ENCODE data around the gene LGI4. TPM values are rescaled to one million over a fixed set of nuclear protein-coding genes. Genes with fewer than 3 reads are reported as not detected.

The LGI4 gene
- total and polyA plus RNA-seq, 4 experiments from 2014 or later = 0.72 to 0.81 TPM; not detected in 2

GRCh38 chr19:35088131-35088913 is 46.5 kb downstream of the LGI4 start:
- Histone ChIP-seq H3K27ac (ENCODE audit: low read depth, low read length) (no peak overlapping the region), H3K36me3 (ENCODE audit: insufficient read depth, low read length) (no peaks in the 10 kb centered on the region), H3K27me3 (ENCODE audit: insufficient read depth, low read length) (no peaks in the 10 kb centered on the region), H3K4me1 (ENCODE audit: insufficient read depth, low read length) (peaks cover 18% of the 10 kb centered on the region), H3K4me3 (ENCODE audit: low read length in 2 of 2) (no peak overlapping the region), H3K9me3 (ENCODE audit: control insufficient read depth in 1 of 2, low read length in 2 of 2) (no peaks in the 10 kb centered on the region)
- ChIA-PET CTCF (ENCODE audit: partially characterized antibody) (interaction anchor here (2.5 kb wide), 1 partner anchor 44 kb away, joined by 9 read pairs; no protein-coding TSS in a partner anchor), POLR2A (ENCODE audit: partially characterized antibody) (no interaction called here)
- no peaks in the 10 kb centered on the region for H3K36me3 Mint-ChIP-seq
- no peaks in the 10 kb centered on the region for H3K9me3 Mint-ChIP-seq
- H3K4me3 Mint-ChIP-seq = no peak overlapping the region
- intact Hi-C loops (cut with micrococcal nuclease) = no loop called here
- peaks cover 5 to 15% (median 7%) of the 10 kb centered on the region in 4 donors for H3K4me1 Mint-ChIP-seq
- DNase-seq = no peak
- H3K27me3 Mint-ChIP-seq = peaks cover 6 to 8% of the 10 kb centered on the region in 2 donors
- peak overlapping the region in 1 of 7 donors; percentile 53 for H3K27ac Mint-ChIP-seq

GRCh38 chr19:35087393-35087792 is 47.5 kb downstream of the LGI4 start:
- Histone ChIP-seq H3K27ac (ENCODE audit: low read depth, low read length) (no peak overlapping the region), H3K4me3 (ENCODE audit: low read length in 2 of 2) (no peak overlapping the region), H3K36me3 (ENCODE audit: insufficient read depth, low read length) (no peaks in the 10 kb centered on the region), H3K4me1 (ENCODE audit: insufficient read depth, low read length) (peaks cover 18% of the 10 kb centered on the region), H3K9me3 (ENCODE audit: control insufficient read depth in 1 of 2, low read length in 2 of 2) (no peaks in the 10 kb centered on the region), H3K27me3 (ENCODE audit: insufficient read depth, low read length) (no peaks in the 10 kb centered on the region)
- intact Hi-C loops (cut with micrococcal nuclease) = no loop called here
- Mint-ChIP-seq H3K36me3 (no peaks in the 10 kb centered on the region), H3K27me3 (peaks cover 6 to 8% of the 10 kb centered on the region in 2 donors), H3K27ac (no peak overlapping the region), H3K9me3 (no peaks in the 10 kb centered on the region), H3K4me1 (peaks cover 5 to 15% (median 7%) of the 10 kb centered on the region in 4 donors), H3K4me3 (no peak overlapping the region)
- ChIA-PET POLR2A (ENCODE audit: partially characterized antibody) (interaction anchor here (0.6 kb wide), 1 partner anchor 582 kb away, joined by 3 read pairs; no protein-coding TSS in a partner anchor), CTCF (ENCODE audit: partially characterized antibody) (interaction anchor here (0.7 to 2.5 kb wide), 3 partner anchors 20 to 43 kb away, joined by 3 to 9 read pairs (median 5); no protein-coding TSS in a partner anchor)
- DNase-seq = no peak

- Histone ChIP-seq H3K36me3 (ENCODE audit: insufficient read depth, low read length) (no peaks in the 10 kb centered on the region), H3K27me3 (ENCODE audit: insufficient read depth, low read length) (no peaks in the 10 kb centered on the region), H3K4me3 (ENCODE audit: low read length in 2 of 2) (no peak overlapping the region), H3K9me3 (ENCODE audit: control insufficient read depth in 1 of 2, low read length in 2 of 2) (no peaks in the 10 kb centered on the region), H3K4me1 (ENCODE audit: insufficient read depth, low read length) (peaks cover 18% of the 10 kb centered on the region), H3K27ac (ENCODE audit: low read depth, low read length) (no peak overlapping the region)
- POLR2A ChIA-PET (ENCODE audit: partially characterized antibody) = interaction anchor here (0.6 kb wide), 1 partner anchor 583 kb away, joined by 3 read pairs; no protein-coding TSS in a partner anchor
- intact Hi-C loops (cut with micrococcal nuclease) = no loop called here
- Mint-ChIP-seq H3K27me3 (peaks cover 6 to 8% of the 10 kb centered on the region in 2 donors), H3K4me3 (no peak overlapping the region), H3K27ac (peak overlapping the region in 1 of 7 donors; percentile 57), H3K9me3 (no peaks in the 10 kb centered on the region), H3K4me1 (peaks cover 5 to 15% (median 7%) of the 10 kb centered on the region in 4 donors), H3K36me3 (no peaks in the 10 kb centered on the region)
- no peak for DNase-seq
- CTCF ChIA-PET (ENCODE audit: partially characterized antibody) = interaction anchor here (0.7 to 2.5 kb wide), 4 partner anchors 19 to 42 kb away, joined by 3 to 9 read pairs (median 6); no protein-coding TSS in a partner anchor
These were observed 48.4 kb downstream of the LGI4 start for GRCh38 chr19:35086455-35086854.

- no peak overlapping the region for H3K4me3 ChIP-seq (ENCODE audit: low read length in 2 of 2)
- Mint-ChIP-seq H3K27me3 (peaks cover 6 to 8% of the 10 kb centered on the region in 2 donors), H3K4me1 (peaks cover 5 to 15% (median 7%) of the 10 kb centered on the region in 4 donors), H3K9me3 (no peaks in the 10 kb centered on the region), H3K36me3 (no peaks in the 10 kb centered on the region), H3K4me3 (peak overlapping the region in 1 of 8 donors; percentile 33), H3K27ac (peak overlapping the region in 3 of 7 donors; percentile 30 to 85 (median 70))
- no peak overlapping the region for H3K27ac ChIP-seq (ENCODE audit: low read depth, low read length)
- ChIA-PET CTCF (ENCODE audit: partially characterized antibody) (interaction anchor here (0.8 to 2.5 kb wide), 3 partner anchors 20 to 71 kb away, joined by 3 to 9 read pairs (median 6); no protein-coding TSS in a partner anchor), POLR2A (ENCODE audit: partially characterized antibody) (no interaction called here)
- H3K36me3 ChIP-seq (ENCODE audit: insufficient read depth, low read length) = no peaks in the 10 kb centered on the region
- DNase-seq = no peak
- intact Hi-C loops (cut with micrococcal nuclease) = no loop called here
- no peaks in the 10 kb centered on the region for H3K9me3 ChIP-seq (ENCODE audit: control insufficient read depth in 1 of 2, low read length in 2 of 2)
- H3K4me1 ChIP-seq (ENCODE audit: insufficient read depth, low read length) = peaks cover 18% of the 10 kb centered on the region
- H3K27me3 ChIP-seq (ENCODE audit: insufficient read depth, low read length) = no peaks in the 10 kb centered on the region
These were observed 48.9 kb downstream of the LGI4 start for GRCh38 chr19:35085947-35086346.

GRCh38 chr19:35084509-35084762 is 50.4 kb downstream of the LGI4 start:
- peaks cover 0 to 2% of the 10 kb centered on the region in 2 donors for H3K27me3 Mint-ChIP-seq
- Histone ChIP-seq H3K9me3 (ENCODE audit: control insufficient read depth in 1 of 2, low read length in 2 of 2) (no peaks in the 10 kb centered on the region), H3K4me1 (ENCODE audit: insufficient read depth, low read length) (peaks cover 11% of the 10 kb centered on the region), H3K27me3 (ENCODE audit: insufficient read depth, low read length) (no peaks in the 10 kb centered on the region), H3K27ac (ENCODE audit: low read depth, low read length) (no peak overlapping the region), H3K4me3 (ENCODE audit: low read length in 2 of 2) (no peak overlapping the region), H3K36me3 (ENCODE audit: insufficient read depth, low read length) (no peaks in the 10 kb centered on the region)
- DNase-seq = no peak
- CTCF ChIA-PET (ENCODE audit: partially characterized antibody) = interaction anchor here (1.9 kb wide), 1 partner anchor 18 kb away, joined by 6 read pairs; no protein-coding TSS in a partner anchor
- no peak overlapping the region for H3K27ac Mint-ChIP-seq
- H3K4me3 Mint-ChIP-seq = no peak overlapping the region
- intact Hi-C loops (cut with micrococcal nuclease) = no loop called here
- POLR2A ChIA-PET (ENCODE audit: partially characterized antibody) = no interaction called here
- H3K4me1 Mint-ChIP-seq = peaks cover 3 to 9% (median 6%) of the 10 kb centered on the region in 4 donors
- H3K9me3 Mint-ChIP-seq = no peaks in the 10 kb centered on the region
- H3K36me3 Mint-ChIP-seq = no peaks in the 10 kb centered on the region

- no peaks in the 10 kb centered on the region for H3K9me3 Mint-ChIP-seq
- POLR2A ChIA-PET (ENCODE audit: partially characterized antibody) = no interaction called here
- intact Hi-C loops (cut with micrococcal nuclease) = no loop called here
- Histone ChIP-seq H3K36me3 (ENCODE audit: insufficient read depth, low read length) (no peaks in the 10 kb centered on the region), H3K4me3 (ENCODE audit: low read length in 2 of 2) (no peak overlapping the region), H3K4me1 (ENCODE audit: insufficient read depth, low read length) (peaks cover 11% of the 10 kb centered on the region), H3K9me3 (ENCODE audit: control insufficient read depth in 1 of 2, low read length in 2 of 2) (no peaks in the 10 kb centered on the region), H3K27me3 (ENCODE audit: insufficient read depth, low read length) (no peaks in the 10 kb centered on the region), H3K27ac (ENCODE audit: low read depth, low read length) (no peak overlapping the region)
- DNase-seq = no peak
- H3K4me1 Mint-ChIP-seq = peaks cover 3 to 9% (median 6%) of the 10 kb centered on the region in 4 donors
- no peaks in the 10 kb centered on the region for H3K36me3 Mint-ChIP-seq
- H3K27ac Mint-ChIP-seq = no peak overlapping the region
- H3K4me3 Mint-ChIP-seq = no peak overlapping the region
- no peaks in the 10 kb centered on the region for H3K27me3 Mint-ChIP-seq
- CTCF ChIA-PET (ENCODE audit: partially characterized antibody) = interaction anchor here (1.2 kb wide), 1 partner anchor 17 kb away, joined by 4 read pairs; no protein-coding TSS in a partner anchor
These were observed 51.0 kb downstream of the LGI4 start for GRCh38 chr19:35083691-35084508.

- Histone ChIP-seq H3K27ac (ENCODE audit: low read depth, low read length) (no peak overlapping the region), H3K4me3 (ENCODE audit: low read length in 2 of 2) (no peak overlapping the region), H3K9me3 (ENCODE audit: control insufficient read depth in 1 of 2, low read length in 2 of 2) (no peaks in the 10 kb centered on the region), H3K36me3 (ENCODE audit: insufficient read depth, low read length) (no peaks in the 10 kb centered on the region), H3K27me3 (ENCODE audit: insufficient read depth, low read length) (no peaks in the 10 kb centered on the region), H3K4me1 (ENCODE audit: insufficient read depth, low read length) (peaks cover 6% of the 10 kb centered on the region)
- POLR2A ChIA-PET (ENCODE audit: partially characterized antibody) = no interaction called here
- Mint-ChIP-seq H3K27ac (no peak overlapping the region), H3K4me3 (no peak overlapping the region), H3K9me3 (no peaks in the 10 kb centered on the region), H3K27me3 (peaks cover 4 to 6% of the 10 kb centered on the region in 2 donors), H3K4me1 (peaks cover 4 to 8% (median 6%) of the 10 kb centered on the region in 4 donors), H3K36me3 (no peaks in the 10 kb centered on the region)
- no peak for DNase-seq
- CTCF ChIA-PET (ENCODE audit: partially characterized antibody) = interaction anchor here (1.1 to 2.1 kb wide), 2 partner anchors 10 to 15 kb away, joined by 4 to 7 read pairs; no protein-coding TSS in a partner anchor
- intact Hi-C loops (cut with micrococcal nuclease) = no loop called here
These were observed 53.7 kb downstream of the LGI4 start for GRCh38 chr19:35081201-35081600.

Data from CD4-positive, alpha-beta memory T cell (primary cell).